Endothelial cell of umbilical vein (primary cell): ENCODE measurements around the gene MC1R. TPM values are rescaled to one million over a fixed set of nuclear protein-coding genes. Genes with fewer than 3 reads are reported as not detected.
A peak's percentile ranks its signal among the peaks of the same experiment; 100 is the strongest.

Experiments
- BruUV-seq: library from RNA; stranded (reverse); fragments of 400-500 nt; replicated peaks from 2 replicates; lab custom pipeline; 2021; lab: Mats Ljungman, UMichigan
- CTCF ChIA-PET: fragments of 300-600, 350-600 bp; sonication (Branson Sonifier 250); formaldehyde crosslinking; loops from one replicate; lab custom pipeline; 2021; ENCODE audit warnings: antibody characterized with exemption, inconsistent platforms; lab: Charles Lee
- POLR2A ChIA-PET: fragments of 300-600, 350-600 bp; sonication (Branson Sonifier 250); formaldehyde crosslinking; loops from one replicate; lab custom pipeline; 2021; ENCODE audit warnings: antibody characterized with exemption, inconsistent platforms; lab: Charles Lee
- DNase-seq: peaks from one replicate; pipeline ENCODE4 v3.0.0-alpha.2; 2011; ENCODE audit warnings: low read depth, low spot score
- FAIRE-seq: peaks from 2 replicates; lab custom pipeline; 2011; peaks lifted over from hg19 to GRCh38; lab: Jason Lieb, UNC
- H2AFZ ChIP-seq: 2 replicates; pipeline ENCODE4 v1.6.0; 2012; ENCODE audit warnings: low read depth, low read length, control low read depth, inconsistent platforms
- H3K27ac ChIP-seq: 2 replicates; pipeline ENCODE4 v1.5.1; 2011; ENCODE audit warnings: low read depth, mild to moderate bottlenecking, control low read depth, low read length, moderate library complexity; ENCODE audit not compliant: insufficient read depth
- H3K27me3 ChIP-seq, 2 experiments: 2 replicates each; pipeline versions ENCODE4 v1.6.0 to v1.6.1; 2011; ENCODE audit warnings: low read length in 2 of 2, mixed read lengths in 1 of 2; ENCODE audit not compliant: control insufficient read depth in 2 of 2, insufficient read depth in 2 of 2
- H3K36me3 ChIP-seq, 2 experiments: 2 replicates in 1 of 2; 3 replicates in 1 of 2; pipeline ENCODE4 v1.5.1; 2011; ENCODE audit warnings: low read length in 2 of 2, mild to moderate bottlenecking in 1 of 2, moderate library complexity in 1 of 2; ENCODE audit not compliant: control insufficient read depth in 2 of 2, insufficient read depth in 2 of 2; ENCODE audit errors: extremely low read depth in 1 of 2
- H3K4me1 ChIP-seq: 3 replicates; pipeline ENCODE4 v1.5.1; 2011; ENCODE audit warnings: mild to moderate bottlenecking, low read length; ENCODE audit not compliant: control insufficient read depth, insufficient read depth; ENCODE audit errors: extremely low read depth
- H3K4me2 ChIP-seq: 2 replicates; pipeline ENCODE4 v1.6.1; 2011; ENCODE audit warnings: low read length, control low read depth, mixed read lengths; ENCODE audit not compliant: insufficient read depth
- H3K4me3 ChIP-seq, 3 experiments: fragments of 200-600 bp in 1 of 3; sonication (generic), shearing (Covaris generic) in 1 of 3; replicated peaks in 1 of 3; 2 replicates each; pipeline ENCODE4 v1.5.1; 2011 to 2016; ENCODE audit warnings: control low read depth in 3 of 3, low read length in 3 of 3, mild to moderate bottlenecking in 2 of 3, inconsistent platforms in 1 of 3, low read depth in 1 of 3, moderate library complexity in 1 of 3; ENCODE audit not compliant: insufficient read depth in 1 of 3
- H3K79me2 ChIP-seq: 2 replicates; pipeline ENCODE4 v1.6.0; 2012; ENCODE audit warnings: low read length, inconsistent platforms; ENCODE audit not compliant: control insufficient read depth, insufficient read depth
- H3K9ac ChIP-seq: replicated peaks from 2 replicates; pipeline ENCODE3; 2011; ENCODE audit warnings: low read length, control low read depth; ENCODE audit not compliant: insufficient read depth; ENCODE audit errors: extremely low read depth
- H3K9me1 ChIP-seq: replicated peaks from 3 replicates; pipeline ENCODE4 v1.6.0; 2011; ENCODE audit warnings: mild to moderate bottlenecking, low read length; ENCODE audit not compliant: control insufficient read depth, insufficient read depth; ENCODE audit errors: extremely low read depth
- H3K9me3 ChIP-seq: replicated peaks from 2 replicates; pipeline ENCODE4 v1.5.1; 2012; ENCODE audit warnings: low read length, inconsistent platforms; ENCODE audit not compliant: control insufficient read depth, insufficient read depth
- H4K20me1 ChIP-seq: replicated peaks from 2 replicates; pipeline ENCODE3; 2011; ENCODE audit warnings: mild to moderate bottlenecking, low read length; ENCODE audit not compliant: control insufficient read depth, insufficient read depth; ENCODE audit errors: extremely low read depth
- FOS ChIP-seq: IDR thresholded peaks from 2 replicates; pipeline ENCODE4 v1.6.1; 2011; ENCODE audit warnings: mild to moderate bottlenecking, low read length, moderate library complexity, borderline replicate concordance; ENCODE audit not compliant: insufficient read depth
- JUN ChIP-seq: IDR thresholded peaks from 2 replicates; pipeline ENCODE4 v1.6.1; 2011; ENCODE audit warnings: borderline replicate concordance, low read depth; ENCODE audit not compliant: insufficient read length, insufficient read depth
- MAX ChIP-seq: IDR thresholded peaks from 2 replicates; pipeline ENCODE4 v1.6.1; 2011; ENCODE audit not compliant: insufficient read depth, insufficient read length
- dilution Hi-C: fragments of 300-500 bp; cut with MboI; formaldehyde crosslinking; loops from one replicate; pipeline ENCODE4 v1.15.0; 2019; ENCODE audit warnings: low sequenced_read_pairs; ENCODE audit not compliant: extremely low pct_ligation_motif_present
- intact Hi-C: fragments of 100-400 bp; cut with micrococcal nuclease; formaldehyde crosslinking; loops from one replicate; pipeline ENCODE4 v1.10.0; 2022
- polyA plus RNA-seq, 4 experiments: library from polyadenylated mRNA; depleted of rRNA in 3 of 4; stranded (reverse) in 3 of 4; unstranded in 1 of 4; fragments of >200 nt; gene quantifications; 2 replicates each; pipeline versions ENCODE4 v1.2.1 to v1.2.3, GENCODE V29; 2011 to 2012; ENCODE audit warnings: missing spikeins in 1 of 4
- total RNA-seq: library from RNA; stranded (reverse); gene quantifications from 2 replicates; pipeline ENCODE4 v1.2.3, GENCODE V29; 2021

The MC1R gene
- total and polyA plus RNA-seq, 2 donors (not counting 3 experiments of a cell fraction or from before 2014, with no cell fraction given): 4.0 to 4.9 TPM

DNA sequence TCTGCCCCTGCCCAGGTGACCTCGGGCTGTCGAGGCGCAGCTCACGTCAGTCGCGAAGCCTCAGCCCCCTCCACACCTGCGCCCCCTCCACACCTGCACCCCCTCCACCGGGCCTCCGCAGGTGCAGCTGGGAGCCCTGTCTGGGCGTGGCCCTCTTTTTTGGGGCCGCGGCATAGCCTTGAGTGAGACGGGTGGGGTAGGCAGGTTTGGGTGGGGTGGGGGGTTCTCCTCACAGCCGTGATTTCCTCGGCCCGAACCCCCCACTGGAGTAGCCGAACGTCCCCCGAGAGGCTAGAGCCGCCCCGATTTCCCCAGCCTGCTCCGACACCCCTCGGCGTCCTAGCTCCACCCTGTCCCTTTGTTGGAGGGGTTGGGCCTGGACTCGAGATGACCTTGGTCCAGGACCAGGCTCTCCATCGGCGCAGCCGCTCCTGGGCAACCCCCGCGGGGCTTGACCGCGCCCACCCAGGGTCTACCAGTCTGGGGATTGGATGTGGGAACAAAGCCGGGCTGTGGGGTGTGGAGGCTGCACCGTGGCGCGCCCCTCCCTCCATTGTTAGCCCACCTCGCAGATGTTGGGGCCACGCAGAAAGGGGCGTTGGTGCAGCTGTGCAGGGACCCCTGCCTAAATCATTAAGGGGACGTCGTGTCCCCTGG lies 5.1 kb downstream of the MC1R start:
- Histone ChIP-seq H3K36me3 (peaks cover 0 to 3% of the 10 kb centered on the region in 2 experiments), H3K4me1 (peaks cover 27% of the 10 kb centered on the region), H3K9me3 (no peaks in the 10 kb centered on the region), H3K79me2 (peaks cover 7% of the 10 kb centered on the region), H3K9me1 (no peaks in the 10 kb centered on the region), H4K20me1 (peaks cover 4% of the 10 kb centered on the region), H3K27ac (no peak overlapping the region), H3K4me3 (peak overlapping the region; percentile 30 to 84 (median 75)), H2AFZ (no peak overlapping the region), H3K4me2 (peak overlapping the region; percentile 97), H3K27me3 (no peaks in the 10 kb centered on the region), H3K9ac (peak overlapping the region; percentile 35)
- no TSS peak for BruUV-seq
- DNase-seq: no peak
- dilution Hi-C loops (no loop called here), intact Hi-C loops (loop anchor here (2.0 to 5.0 kb wide), 5 partner anchors 49 to 221 kb away; partner anchors contain the start of genes FANCA, SPATA2L, VPS9D1 and ZNF276)
- no peak for TF ChIP-seq MAX
- CTCF ChIA-PET: interaction anchor here (1.0 to 2.2 kb wide), 3 partner anchors 14 to 51 kb away, joined by 3 to 24 read pairs (median 3); no protein-coding TSS in a partner anchor
- FAIRE-seq: peak; percentile 4
- POLR2A ChIA-PET: interaction anchor here (0.9 to 2.6 kb wide), 4 partner anchors 16 to 51 kb away, joined by 3 to 21 read pairs (median 6); partner anchors contain the start of gene TCF25

DNA sequence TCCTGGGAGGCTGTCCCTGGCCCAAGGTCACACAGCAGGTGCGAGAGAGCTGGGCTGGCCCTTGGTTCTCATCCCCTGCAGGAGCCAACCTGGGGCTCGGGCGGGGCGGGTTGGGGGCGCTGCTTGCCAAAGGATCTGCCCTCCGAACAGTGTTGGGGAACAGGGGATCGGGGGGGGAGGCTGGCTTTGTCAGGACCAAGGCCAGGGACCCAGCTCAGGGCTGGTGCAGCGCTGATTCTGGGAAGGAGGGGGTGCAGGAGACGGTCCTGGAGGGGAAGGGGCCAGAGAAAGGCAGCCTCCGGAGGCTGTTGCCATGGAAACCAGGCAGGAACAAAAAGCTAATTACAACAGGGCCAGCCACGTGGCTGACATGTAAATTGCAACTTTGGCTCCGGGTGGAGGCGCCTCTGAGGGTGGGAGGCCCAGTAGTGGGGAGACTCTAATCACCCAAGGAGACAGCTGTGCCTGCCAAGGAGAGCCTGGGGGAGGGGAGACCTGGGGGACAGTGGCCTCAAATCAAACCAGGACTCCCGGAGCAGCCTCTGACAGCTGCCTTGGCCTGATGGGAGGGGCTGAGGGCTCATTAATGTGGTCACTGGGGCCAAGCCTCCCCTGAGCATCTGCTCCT lies 5.7 kb downstream of the MC1R start:
- DNase-seq (peak; percentile 16), FAIRE-seq (peak; percentile 55)
- CTCF ChIA-PET: interaction anchor here (0.9 to 1.5 kb wide), 2 partner anchors 14 to 23 kb away, joined by 3 to 8 read pairs; no protein-coding TSS in a partner anchor
- Histone ChIP-seq H3K4me3 (peak overlapping the region in 2 of 3 experiments; percentile 75 to 84), H3K79me2 (peaks cover 7% of the 10 kb centered on the region), H3K4me1 (peaks cover 25% of the 10 kb centered on the region), H3K27me3 (no peaks in the 10 kb centered on the region), H3K9ac (no peak overlapping the region), H3K4me2 (peak overlapping the region; percentile 43), H4K20me1 (peaks cover 4% of the 10 kb centered on the region), H3K27ac (no peak overlapping the region), H2AFZ (no peak overlapping the region), H3K36me3 (peaks cover 0 to 3% of the 10 kb centered on the region in 2 experiments), H3K9me1 (no peaks in the 10 kb centered on the region), H3K9me3 (no peaks in the 10 kb centered on the region)
- intact Hi-C loops (loop anchor here (2.0 to 5.0 kb wide), 4 partner anchors 48 to 222 kb away; partner anchors contain the start of genes FANCA, SPATA2L, VPS9D1 and ZNF276), dilution Hi-C loops (no loop called here)
- POLR2A ChIA-PET: interaction anchor here (0.7 to 1.0 kb wide), 4 partner anchors 17 to 1902 kb away, joined by 3 to 7 read pairs (median 4); partner anchors contain the start of gene TCF25
- TF ChIP-seq JUN (no peak), FOS (no peak), MAX (peak; percentile 30)
- no TSS peak for BruUV-seq
